A673 (cell line): ENCODE results near the gene LCAT.

Experiments used
- EZH2 ChIP-seq: fragments of 200-600 bp; sonication (generic); IDR thresholded peaks from 2 replicates; pipeline ENCODE4 v1.6.1; 2017; ENCODE audit warnings: borderline replicate concordance, low read depth, mild to moderate bottlenecking, mixed read lengths, antibody characterized with exemption, low read length; ENCODE audit not compliant: poor library complexity, severe bottlenecking
- TF ChIP-seq, protein P1 (sequence below): fragments of 300-800, 200-600 bp; sonication (generic); conservative IDR thresholded peaks from 2 replicates; pipeline ENCODE4 v1.5.1; 2017; ENCODE audit warnings: low read depth, mild to moderate bottlenecking, antibody characterized with exemption, low read length, moderate library complexity, mixed read lengths

DNA sequence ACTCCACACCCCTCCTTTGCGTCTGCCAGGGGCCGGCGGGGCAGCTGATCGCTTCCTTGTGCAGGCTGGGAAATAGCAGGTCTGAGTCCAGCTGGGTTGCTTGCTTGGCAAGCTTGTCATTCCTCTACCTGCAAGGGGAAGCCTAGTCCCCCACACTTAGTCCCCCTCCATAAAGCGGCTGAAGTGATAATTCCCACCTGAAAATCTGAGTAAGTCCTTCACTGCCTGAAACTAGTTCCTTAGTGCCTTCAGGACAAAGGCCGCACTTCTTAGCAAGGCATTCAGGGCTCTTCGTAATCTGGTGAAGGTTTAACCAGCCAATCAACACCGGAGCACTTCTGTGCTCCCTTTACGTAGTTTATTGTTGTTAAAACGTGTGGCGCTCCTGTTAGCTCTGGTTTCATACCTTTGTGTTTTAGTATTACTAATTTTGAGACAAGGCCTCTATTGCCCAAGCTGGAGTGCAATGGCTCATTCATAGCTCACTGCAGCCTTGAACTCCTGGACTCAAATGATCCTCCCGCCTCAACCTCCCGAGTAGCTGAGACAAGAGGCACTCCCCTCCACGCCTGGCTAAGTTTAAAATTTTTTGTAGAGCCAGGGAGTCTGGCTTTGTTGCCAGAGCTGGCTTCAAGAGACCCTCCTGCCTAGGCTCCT is 50.0 kb downstream of the LCAT start:
- TF ChIP-seq, protein P1, sequence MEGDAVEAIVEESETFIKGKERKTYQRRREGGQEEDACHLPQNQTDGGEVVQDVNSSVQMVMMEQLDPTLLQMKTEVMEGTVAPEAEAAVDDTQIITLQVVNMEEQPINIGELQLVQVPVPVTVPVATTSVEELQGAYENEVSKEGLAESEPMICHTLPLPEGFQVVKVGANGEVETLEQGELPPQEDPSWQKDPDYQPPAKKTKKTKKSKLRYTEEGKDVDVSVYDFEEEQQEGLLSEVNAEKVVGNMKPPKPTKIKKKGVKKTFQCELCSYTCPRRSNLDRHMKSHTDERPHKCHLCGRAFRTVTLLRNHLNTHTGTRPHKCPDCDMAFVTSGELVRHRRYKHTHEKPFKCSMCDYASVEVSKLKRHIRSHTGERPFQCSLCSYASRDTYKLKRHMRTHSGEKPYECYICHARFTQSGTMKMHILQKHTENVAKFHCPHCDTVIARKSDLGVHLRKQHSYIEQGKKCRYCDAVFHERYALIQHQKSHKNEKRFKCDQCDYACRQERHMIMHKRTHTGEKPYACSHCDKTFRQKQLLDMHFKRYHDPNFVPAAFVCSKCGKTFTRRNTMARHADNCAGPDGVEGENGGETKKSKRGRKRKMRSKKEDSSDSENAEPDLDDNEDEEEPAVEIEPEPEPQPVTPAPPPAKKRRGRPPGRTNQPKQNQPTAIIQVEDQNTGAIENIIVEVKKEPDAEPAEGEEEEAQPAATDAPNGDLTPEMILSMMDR: no peak
- TF ChIP-seq EZH2: no peak
